ENCODE results near the gene CLCN3. TPM values are rescaled to one million over a fixed set of nuclear protein-coding genes. Genes with fewer than 3 reads are reported as not detected.
"Not testable (repeated sequence)": the region's sequence is repeated elsewhere in the genome, so short reads cannot be mapped to it uniquely, and the experiment has no call there.

The CLCN3 gene
- total RNA-seq, 1 donor from 2014 or later = 43.1 TPM

DNA sequence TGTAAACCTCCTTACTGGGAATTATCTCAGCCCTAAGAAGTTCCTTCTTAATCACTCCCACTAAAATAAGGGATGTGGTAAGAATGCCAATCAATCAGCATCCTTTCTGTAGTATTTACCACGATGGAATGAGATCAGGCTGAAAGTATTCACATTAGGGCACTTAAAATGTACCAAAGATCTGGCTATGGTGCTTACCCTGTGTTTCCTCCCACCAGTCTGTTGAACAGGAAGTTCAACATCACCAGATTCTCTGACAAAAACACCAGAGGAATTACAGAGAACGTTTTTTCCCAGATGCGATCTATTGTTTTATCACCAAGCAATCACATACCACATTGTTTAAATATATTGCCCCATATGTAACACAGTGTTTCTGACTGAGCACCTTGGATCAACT lies 2.1 kb upstream of the CLCN3 start:
- no peak for DNase-seq

DNA sequence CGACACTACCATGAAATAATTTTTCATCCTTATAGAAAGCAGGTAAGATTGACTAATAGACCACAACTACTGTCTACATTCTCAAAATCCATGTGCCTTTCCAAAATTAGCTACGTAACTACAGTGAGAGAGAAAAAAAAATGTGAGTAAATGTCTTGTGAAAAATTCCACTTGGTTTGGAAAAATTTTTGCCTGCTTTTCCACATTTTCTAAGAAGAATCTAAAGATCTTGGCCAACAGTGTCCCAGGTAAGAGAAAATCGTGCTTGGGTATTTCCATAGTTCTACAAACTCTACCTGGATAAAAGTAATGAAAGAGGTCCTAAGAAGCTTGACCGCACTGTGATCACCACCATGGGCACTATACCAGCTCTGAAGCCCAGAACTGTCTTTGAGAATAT lies 1.4 kb upstream of the CLCN3 start:
- no peak for DNase-seq

DNA sequence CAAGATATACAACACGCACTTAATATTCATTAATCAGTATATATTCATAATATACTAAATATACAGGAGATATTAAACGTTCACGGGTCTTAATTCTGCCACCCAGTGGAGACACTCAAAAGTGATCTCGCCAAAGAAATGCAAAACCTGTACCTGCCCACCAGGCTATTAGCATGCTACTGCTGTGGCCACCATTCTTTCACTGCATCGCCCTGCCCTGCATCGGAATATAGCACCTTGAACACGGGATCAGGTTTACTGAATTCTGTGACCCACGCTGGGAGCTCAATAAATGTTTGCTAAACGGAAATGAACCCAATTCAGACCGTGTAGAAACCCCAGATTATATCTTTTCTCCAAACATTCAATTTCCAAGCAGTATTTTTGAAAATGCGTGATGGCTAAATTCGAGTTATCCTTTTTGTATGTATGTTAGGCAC lies 840 bp upstream of the CLCN3 start:
- DNase-seq = peak; percentile 71

DNA sequence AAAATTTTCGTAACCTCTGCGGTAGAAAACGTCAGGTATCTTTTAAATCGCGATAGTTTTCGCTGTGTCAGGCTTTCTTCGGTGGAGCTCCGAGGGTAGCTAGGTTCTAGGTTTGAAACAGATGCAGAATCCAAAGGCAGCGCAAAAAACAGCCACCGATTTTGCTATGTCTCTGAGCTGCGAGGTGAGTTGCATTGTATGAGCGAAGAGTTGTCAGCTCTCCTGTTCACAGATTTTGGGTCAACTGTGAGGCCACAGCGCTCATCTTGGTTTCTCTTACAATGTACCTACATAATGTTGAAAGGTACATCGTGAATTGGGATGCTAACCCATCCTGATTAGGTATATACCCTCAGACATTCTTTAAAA lies 486 bp downstream of the CLCN3 start:
- DNase-seq = no peak

DNA sequence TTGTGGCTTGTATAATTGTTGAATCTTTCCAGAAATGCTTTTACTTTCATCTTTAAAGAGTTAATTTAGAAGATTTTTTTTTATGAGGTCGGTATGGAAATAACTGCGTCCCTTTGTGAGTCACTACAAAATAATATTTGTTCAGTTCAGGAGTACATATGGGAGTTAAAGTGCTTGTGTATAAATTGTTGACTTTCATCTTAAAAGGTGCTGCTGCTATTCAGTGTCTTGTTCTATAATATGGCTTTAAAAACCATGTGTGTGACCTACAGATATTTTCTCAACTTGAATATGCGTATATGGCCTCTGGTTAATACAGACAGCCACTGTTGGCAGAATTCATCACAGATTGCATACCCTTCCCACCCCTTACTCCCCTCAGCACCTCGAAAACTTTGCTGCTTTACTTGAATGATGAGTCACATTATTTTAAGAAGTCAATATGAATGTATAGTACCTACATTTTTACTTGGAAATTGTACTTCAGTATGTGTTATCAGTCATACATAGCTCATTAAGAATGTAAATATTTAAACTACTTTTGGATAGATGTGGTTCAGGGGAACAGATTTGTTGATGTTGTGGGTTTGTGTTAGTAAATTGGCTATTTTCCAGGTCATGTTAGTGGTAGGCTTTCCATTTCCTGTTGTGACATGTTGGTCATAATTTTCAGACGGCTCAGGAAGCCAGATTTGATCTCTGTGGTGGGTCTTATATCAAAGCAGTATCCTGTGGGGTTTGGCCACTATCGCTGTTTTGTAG lies 1.5 kb downstream of the CLCN3 start:
- no peak for DNase-seq

DNA sequence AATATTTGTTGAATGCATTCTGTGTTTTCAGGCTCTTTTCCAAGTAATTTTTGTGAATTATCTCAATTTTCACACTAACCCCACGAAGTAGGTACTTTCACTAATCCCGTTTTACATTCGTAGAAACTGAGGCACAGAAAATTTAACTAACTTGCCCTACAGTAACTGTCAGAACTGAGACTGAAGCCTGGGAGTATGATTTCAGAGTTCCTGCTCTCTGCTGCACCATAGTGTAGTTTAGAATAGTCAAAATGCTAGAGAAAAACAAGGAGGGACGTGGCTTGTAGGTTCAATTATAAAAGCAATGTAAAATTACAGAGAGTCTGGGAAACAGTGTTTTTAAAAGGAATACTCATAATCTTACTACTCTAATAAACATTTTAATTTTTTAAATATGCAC lies 2.2 kb downstream of the CLCN3 start:
- no peak for DNase-seq

DNA sequence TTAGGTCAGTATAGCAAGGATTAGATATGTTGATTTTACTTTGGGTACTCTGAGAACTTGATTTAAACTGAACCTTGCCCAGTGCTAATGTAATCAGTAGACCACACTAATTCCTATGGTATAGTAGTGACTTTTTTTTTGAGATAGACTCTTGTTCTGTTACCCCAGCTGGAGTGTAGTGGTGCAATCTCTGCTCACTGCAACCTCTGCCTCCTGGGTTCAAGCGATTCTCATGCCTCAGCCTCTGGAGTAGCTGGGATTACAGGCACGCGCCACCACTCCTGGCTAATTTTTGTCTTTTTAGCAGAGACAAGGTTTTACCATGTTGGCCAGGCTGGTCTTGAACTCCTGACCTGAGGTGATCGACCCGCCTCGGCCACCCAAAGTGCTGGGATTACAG lies 3.6 kb downstream of the CLCN3 start:
- not testable (repeated sequence) for DNase-seq

DNA sequence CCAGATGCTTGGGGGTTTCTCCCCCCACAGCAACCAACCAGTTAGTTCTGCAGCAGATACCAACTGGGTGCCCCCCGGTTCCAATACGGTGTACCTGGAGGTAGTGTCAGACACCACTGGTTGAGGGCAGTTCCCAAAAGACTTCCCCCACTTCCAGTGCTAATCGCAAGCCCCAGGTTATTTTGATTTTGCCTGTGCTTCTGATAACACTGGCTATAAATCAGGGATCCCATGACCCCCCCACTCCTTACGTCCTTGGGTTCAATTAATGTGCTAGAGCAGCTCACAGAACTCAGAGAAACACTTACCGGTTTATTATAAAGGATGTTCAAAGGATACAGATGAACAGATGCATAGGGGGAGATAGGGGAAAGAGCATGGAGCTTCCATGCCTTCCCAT lies 5.5 kb downstream of the CLCN3 start:
- DNase-seq = no peak

DNA sequence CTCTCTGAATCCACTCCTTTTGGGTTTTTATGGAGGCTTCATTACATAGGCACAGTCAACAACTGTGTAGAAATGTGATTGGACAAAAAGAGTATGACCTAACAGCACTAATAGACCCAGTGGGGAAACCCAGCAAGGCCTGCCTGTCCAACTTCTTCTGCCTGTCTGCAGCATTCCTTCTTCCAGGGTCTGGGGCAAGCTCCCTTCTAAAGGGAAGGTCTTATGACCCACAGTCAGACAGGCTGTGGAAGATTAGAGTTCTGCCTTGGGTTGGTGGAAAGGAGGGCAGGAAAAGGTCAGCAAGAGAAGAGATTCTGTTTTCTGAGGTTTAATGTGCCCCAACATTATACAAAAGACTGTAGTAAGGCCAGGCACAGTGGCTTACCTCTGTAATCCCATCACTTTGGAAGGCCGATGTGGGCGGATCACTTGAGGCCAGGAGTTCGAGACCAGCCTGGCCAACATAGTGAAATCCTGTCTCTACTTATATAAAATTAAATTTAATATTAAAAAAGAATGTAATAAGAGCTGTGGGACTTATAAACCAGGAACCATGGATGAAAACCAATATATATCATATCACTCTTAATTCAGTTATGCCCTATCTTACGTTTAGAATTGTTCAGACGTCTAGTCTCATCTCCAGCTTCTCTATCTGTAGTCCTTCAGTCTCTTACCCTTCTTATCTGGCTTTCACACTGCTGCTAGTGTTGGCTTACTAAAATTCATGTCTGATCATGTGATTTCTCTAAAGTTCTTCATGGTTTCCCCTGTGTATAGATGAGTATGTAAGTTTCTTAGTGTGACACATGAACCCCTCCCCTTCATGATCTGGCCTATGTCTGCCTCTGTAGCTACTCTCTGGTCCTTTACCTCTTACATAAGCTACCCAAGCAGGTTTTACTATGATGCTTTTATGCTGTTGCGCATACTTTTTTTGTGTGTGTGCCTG lies 6.2 kb downstream of the CLCN3 start:
- DNase-seq = no peak

DNA sequence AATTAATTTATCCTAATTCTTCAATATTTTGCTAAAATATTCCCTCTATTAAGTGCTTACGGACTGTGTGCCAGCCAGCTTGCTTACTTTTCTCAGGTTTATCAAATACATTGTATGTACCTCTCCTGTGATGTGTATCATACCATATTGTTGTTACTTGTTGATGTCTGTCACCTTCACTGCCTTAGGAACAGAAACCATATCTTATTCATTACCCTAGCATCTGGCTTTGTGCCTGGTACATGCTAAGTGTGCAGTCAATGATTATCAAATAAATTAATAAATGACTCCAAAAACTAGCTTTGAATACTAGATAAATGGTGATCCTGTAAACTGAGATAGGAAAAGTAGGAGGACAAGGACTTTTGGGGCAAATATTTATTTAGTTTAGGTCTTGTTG lies 6.9 kb downstream of the CLCN3 start:
- DNase-seq = no peak

DNA sequence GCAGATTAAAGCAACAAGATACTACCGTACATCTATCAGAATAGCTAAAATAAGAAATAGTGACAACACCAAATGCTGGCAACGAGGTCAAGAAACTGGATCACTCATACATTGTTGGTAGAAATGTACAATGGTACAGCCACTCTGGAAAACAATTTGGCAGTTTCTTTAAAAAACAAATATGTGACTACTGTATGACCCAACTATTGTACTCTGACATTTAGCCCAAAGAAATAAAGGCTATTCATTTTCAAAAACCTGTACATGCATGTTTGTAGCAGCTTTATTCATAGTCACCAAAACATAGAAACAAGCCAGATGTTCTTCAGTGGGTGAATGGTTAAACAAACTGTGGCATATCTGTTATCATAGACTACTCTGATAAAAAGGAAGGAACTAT lies 8.2 kb downstream of the CLCN3 start:
- DNase-seq = no peak

DNA sequence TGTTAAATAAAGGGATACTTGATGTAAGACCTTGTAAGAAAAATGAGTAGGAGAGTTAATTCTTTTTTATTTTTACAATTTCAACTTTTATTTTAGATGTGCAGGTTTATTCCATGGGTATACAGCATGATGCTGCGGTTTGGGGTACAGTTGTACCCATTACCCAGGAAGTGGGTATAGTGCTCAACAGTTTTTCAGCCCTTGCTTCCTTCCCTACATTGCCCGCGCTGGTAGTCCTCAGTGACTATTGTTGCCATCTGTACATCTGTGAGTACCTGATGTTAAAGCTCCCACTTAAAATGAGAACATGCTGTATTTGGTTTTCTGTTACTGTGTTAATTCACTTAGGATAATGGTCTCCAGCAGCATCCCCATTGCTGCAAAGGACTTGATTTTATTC lies 9.7 kb downstream of the CLCN3 start:
- no peak for DNase-seq

DNA sequence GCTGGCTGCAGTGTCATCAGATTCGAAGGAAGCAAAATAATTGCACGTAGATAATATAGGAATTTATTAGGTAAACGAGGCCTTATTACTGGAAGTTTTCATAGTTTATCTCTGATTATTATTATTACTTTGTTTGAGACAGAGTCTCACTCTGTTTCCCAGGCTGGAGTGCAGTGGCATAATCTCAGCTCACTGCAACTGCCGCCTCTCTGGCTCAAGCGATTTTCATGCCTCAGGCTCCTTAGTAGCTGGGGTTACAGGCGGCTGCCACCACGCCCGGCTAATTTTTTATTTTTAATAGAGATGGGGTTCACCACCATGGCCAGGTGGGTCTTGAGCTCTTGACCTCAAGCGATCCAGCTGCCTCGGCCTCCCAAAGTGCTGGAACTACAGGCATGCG lies 12.5 kb downstream of the CLCN3 start:
- DNase-seq = no peak

DNA sequence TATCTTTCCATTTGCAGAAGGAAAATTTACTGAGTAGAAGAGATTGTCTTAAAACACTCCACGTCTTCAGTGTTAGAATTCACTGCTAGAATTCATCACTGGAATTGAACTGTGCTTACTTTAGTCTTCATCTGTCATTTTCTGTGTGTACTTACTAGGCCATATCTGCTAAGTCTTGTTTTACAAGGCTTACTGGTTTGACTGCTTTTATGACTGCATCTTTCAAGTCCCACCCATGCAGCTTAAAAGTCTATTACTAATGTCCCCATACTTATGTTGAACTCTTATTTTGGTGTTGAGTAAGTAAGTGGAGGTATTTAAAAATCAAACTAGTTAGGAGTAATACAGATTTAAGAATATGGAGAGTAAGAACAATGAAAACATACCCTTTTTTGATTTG lies 14.6 kb downstream of the CLCN3 start:
- no peak for DNase-seq

DNA sequence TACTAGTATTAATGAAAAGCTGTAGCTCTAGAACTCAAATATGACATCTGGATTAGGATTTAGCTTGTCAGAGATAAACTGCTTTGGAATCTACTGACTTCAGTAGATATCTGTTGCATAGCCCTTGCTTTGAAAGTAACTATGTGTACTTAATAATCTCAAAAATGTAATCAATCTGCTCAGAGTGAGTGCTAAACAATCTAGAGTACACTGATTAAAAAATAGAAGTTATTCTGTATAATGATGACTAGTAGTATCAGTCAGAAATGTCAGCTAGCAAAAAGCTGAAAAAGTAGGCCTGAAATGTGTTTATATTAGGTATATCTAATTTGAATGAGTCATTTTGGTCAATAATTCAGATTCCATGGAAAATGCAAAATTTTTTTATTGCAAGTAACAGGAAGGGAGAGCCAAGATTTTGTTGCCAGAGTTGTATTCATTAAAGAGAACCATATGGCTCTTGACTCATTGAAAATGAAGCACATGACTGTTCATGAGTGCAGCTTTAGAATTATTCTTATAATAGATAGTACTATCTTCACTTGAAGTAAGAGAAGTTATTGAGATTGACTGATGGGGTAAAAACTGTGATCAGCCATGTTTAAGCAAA lies 20.0 kb downstream of the CLCN3 start:
- DNase-seq = peak; percentile 25

DNA sequence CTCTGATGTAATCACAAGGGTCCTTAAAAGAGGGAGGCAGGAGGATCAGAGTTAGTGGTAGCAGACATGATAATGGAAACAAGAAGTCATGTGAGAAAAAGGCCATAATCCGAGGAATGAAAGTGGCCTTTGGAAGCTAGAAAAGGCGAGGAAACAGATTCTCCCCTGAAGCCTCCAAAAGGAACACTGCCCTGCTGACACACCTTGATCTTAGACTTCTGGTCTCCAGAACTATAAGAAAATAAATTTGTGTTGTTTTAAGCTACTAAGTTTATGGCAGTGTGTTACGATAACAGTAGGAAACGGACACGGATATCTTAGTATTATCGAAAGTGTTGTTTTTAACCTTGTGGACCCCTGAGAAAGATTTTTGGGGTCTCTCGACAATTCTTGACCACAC lies 24.4 kb downstream of the CLCN3 start:
- DNase-seq = no peak

DNA sequence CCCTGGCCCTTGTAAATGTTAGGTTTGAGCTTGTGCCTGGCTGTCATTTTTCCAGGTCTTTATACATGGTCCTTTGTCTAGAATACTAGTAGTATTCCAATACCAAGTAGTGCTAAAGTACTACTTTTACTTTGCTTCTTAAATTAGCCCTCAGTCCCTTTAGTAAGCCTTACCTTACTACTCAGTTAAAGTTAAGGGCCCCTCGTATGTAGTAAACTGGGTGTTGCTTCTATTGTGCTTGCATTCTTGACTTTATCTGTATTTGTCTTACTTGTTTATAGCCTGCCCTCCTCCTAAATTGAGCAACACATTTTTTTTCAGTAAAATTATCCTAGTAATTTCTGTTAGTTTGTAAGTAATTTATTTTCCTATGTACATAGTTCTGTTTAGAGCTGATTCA lies 25.2 kb downstream of the CLCN3 start:
- DNase-seq = no peak

DNA sequence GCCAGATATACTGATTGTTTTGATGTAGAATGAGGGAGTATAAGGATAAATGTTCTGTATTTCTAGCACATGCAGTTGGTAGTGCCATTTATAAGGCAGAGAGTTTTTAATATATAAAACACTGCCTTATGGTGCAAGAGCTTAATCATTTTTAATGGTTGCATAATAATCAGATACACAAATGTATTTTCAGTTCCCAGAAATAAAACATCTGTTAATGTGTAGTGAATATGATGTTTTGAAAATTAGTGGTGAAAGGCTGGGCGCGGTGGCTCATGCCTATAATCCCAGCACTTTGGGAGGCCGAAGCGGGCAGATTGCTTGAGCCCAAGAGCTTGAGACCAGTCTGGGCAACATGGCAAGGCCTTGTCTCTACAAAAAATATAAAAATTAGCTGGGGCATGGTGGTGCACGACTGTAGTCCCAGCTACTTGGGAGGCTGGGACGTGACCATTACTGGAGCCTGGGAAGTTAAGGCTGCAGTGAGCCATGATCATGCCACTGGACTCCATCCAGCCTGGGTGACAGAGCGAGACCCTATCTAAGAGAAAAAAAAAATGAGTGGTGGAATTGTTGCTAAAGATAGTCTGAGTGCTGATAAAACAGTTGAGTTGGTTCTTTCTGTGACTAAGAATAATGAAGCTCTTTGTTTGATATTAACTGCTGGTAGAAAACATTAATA lies 29.3 kb downstream of the CLCN3 start:
- DNase-seq = no peak

DNA sequence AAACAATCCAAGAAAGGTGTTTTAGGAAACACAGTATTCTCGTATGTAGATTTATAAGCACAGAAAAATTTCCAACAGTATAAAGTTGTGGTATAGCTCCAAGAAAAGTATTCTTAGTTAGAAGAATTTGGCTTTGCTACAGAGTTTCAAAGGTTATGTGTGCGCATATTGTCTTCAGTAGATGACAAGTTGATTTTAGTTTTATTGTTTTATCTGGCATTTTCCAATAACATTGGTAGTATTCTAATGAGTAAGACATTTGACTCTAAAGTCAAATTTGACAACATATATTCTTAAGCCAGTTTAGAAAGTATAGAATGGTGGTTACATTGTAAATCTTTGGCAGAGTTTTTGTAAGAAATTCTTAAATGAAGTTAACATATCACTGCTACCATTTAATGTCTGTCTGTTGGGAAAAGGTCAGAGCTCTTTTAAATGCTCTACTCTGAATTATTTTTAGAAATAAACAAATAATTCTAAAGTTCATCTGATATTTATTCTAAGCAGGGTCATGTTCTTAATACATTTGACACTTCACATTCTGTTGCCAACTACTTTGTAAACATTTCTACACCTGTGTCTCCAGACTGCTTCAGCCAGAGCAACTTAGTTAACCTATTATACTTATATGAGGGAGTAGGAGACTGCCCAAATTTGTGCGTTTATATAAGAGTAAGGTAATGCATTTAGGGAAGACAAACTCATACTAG lies 30.0 kb downstream of the CLCN3 start:
- no peak for DNase-seq

DNA sequence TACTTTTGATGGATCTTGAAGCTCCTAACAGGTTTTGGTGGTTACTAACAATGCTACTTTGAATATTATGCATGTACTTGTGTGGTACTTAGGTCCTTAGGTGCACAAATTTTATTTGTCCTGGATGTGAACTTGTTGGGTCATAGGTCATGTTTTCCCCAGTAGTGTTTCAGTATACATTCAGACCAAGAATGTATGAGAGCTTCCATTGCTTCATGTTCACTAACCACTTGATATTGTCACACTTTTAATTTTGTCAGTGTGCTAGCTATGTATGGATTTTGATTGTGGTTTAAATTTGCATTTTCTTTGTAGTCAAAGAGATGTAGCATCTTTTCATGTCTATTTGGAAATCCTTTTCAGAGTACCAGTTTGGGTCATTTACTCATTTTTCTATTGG lies 32.2 kb downstream of the CLCN3 start:
- DNase-seq = no peak

DNA sequence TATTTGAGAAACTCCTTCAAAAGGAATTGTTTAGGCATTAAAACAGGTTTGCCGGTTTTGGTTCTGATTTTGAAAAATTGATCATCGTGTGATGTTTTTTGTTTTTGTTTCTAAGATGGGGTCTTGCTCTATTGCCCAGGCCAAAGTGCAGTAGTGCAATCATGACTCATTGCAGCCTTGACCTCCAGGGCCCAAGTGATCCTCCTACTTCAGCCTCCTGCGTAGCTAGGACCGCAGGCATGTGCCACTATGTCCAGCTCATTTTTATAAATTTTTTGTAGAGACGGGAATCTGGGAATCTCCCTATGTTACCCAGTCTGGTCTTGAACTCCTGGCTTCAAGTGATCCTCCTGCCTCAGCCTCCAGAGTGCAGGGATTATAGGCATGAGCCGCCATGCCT lies 35.0 kb downstream of the CLCN3 start:
- DNase-seq = no peak

Data from skin of body (tissue), 2 donors.